ENCODE data around the gene ATP8B4. TPM values are rescaled to one million over a fixed set of nuclear protein-coding genes. Genes with fewer than 3 reads are reported as not detected.

The ATP8B4 gene
- total and polyA plus RNA-seq, 2 of the 8 experiments (the other 6 are each of a cell fraction or from before 2014, with no cell fraction given) = 0.17 to 0.24 TPM

GRCh38 chr15:49824775-49825099 lies 294.3 kb downstream of the ATP8B4 start:
- FAIRE-seq (no peak), DNase-seq (ENCODE audit: low read depth in 1 of 2, low spot score in 2 of 2) (no peak)
- H3K36me3 ChIP-seq (ENCODE audit: control insufficient read depth in 2 of 4, insufficient read depth in 4 of 4, low read length in 3 of 4) = no peaks in the 10 kb centered on the region
- H3K23ac ChIP-seq (ENCODE audit: insufficient read length) = no peak overlapping the region
- no peaks in the 10 kb centered on the region for H3K79me2 ChIP-seq (ENCODE audit: control insufficient read depth in 1 of 2, insufficient read depth in 2 of 2, low read length in 2 of 2)
- no peak overlapping the region for H2AK5ac ChIP-seq (ENCODE audit: low read depth, low read length)
- no peak overlapping the region for H3K14ac ChIP-seq (ENCODE audit: insufficient read length)
- no peak overlapping the region for H4K91ac ChIP-seq (replicated peaks; ENCODE audit: insufficient read length, low read length)
- ChIA-PET POLR2A (ENCODE audit: partially characterized antibody) (no interaction called here), CTCF (ENCODE audit: partially characterized antibody) (no interaction called here)
- no peak overlapping the region for H4K5ac ChIP-seq (ENCODE audit: insufficient read length, low read depth, low read length)
- H3K4ac ChIP-seq (replicated peaks; ENCODE audit: insufficient read length, low read depth, low read length) = no peak overlapping the region
- no peaks in the 10 kb centered on the region for H3K4me1 ChIP-seq (replicated peaks in 1 of 4; ENCODE audit: control insufficient read depth in 3 of 4, insufficient read depth in 4 of 4, low read length in 3 of 4)
- TF ChIP-seq TEAD4 (IDR thresholded peaks at IDR 0.05; ENCODE audit: low read depth, low read length) (no peak), TAF1 (IDR thresholded peaks at IDR 0.05; ENCODE audit: low read depth, low read length) (no peak), CEBPB (IDR thresholded peaks at IDR 0.05; ENCODE audit: low read depth, low read length) (no peak), EZH2 (IDR thresholded peaks at IDR 0.05; ENCODE audit: low read depth, low read length, severe bottlenecking) (no peak), POU5F1 (IDR thresholded peaks at IDR 0.05; ENCODE audit: low read depth, low read length) (no peak), TBP (IDR thresholded peaks at IDR 0.05; ENCODE audit: low read depth, low read length) (no peak), YY1 (IDR thresholded peaks at IDR 0.05; ENCODE audit: low read depth, low read length) (no peak), JUND (IDR thresholded peaks at IDR 0.05; ENCODE audit: low read length) (no peak)
- no peak overlapping the region for H3K27ac ChIP-seq (ENCODE audit: low read depth, low read length)
- H2BK12ac ChIP-seq (ENCODE audit: low read depth, low read length) = no peak overlapping the region
- no peak overlapping the region for H2BK15ac ChIP-seq (ENCODE audit: low read length)
- H3K56ac ChIP-seq (replicated peaks; ENCODE audit: insufficient read length, low read depth, low read length) = no peak overlapping the region
- H4K8ac ChIP-seq (ENCODE audit: extremely low read depth, insufficient read depth, low read length) = no peak overlapping the region
- no peak overlapping the region for H2BK120ac ChIP-seq (replicated peaks; ENCODE audit: low read depth, low read length)
- no peak overlapping the region for H3K4me3 ChIP-seq (ENCODE audit: extremely low read depth in 1 of 4, insufficient read depth in 2 of 4, low read depth in 3 of 4, low read length in 4 of 4)
- no peak overlapping the region for H3K9ac ChIP-seq (replicated peaks in 1 of 4; ENCODE audit: extremely low read depth in 1 of 4, low read depth in 3 of 4, low read length in 3 of 4)
- H2AFZ ChIP-seq (ENCODE audit: low read length) = no peak overlapping the region
- H3K4me2 ChIP-seq (ENCODE audit: insufficient read depth in 1 of 2, low read depth in 2 of 2, low read length in 2 of 2) = no peak overlapping the region
- H3K79me1 ChIP-seq (ENCODE audit: low read depth, low read length) = no peaks in the 10 kb centered on the region
- H3K9me3 ChIP-seq (ENCODE audit: insufficient read depth in 2 of 2, low read depth in 1 of 2, low read length in 1 of 2) = no peaks in the 10 kb centered on the region
- no peak overlapping the region for H3K18ac ChIP-seq (ENCODE audit: extremely low read depth, low read length)
- H2BK5ac ChIP-seq (ENCODE audit: low read depth, low read length) = no peak overlapping the region
- H4K20me1 ChIP-seq (replicated peaks in 1 of 2; ENCODE audit: control insufficient read depth in 1 of 2, insufficient read depth in 2 of 2, low read length in 2 of 2) = no peaks in the 10 kb centered on the region
- H3K23me2 ChIP-seq (ENCODE audit: low read depth, low read length) = no peaks in the 10 kb centered on the region
- H3K27me3 ChIP-seq (replicated peaks in 1 of 4; ENCODE audit: control insufficient read depth in 3 of 4, extremely low read depth in 1 of 4, insufficient read depth in 3 of 4, low read length in 3 of 4) = no peaks in the 10 kb centered on the region
- H2BK20ac ChIP-seq (ENCODE audit: low read length) = no peak overlapping the region
